ENCODE data around the gene RAC2. TPM values are rescaled to one million over a fixed set of nuclear protein-coding genes. Genes with fewer than 3 reads are reported as not detected.

Gene RAC2
- total RNA-seq: 107 TPM
- long read RNA-seq, transcript RAC2-201 (7 exons, 1,482 nt): major isoform, 106 of 114 reads
- long read RNA-seq, partial matches to known transcripts: 1 of 114 reads
- long read RNA-seq, other reads (novel, unspliced or antisense): 6 of 114 reads

DNA sequence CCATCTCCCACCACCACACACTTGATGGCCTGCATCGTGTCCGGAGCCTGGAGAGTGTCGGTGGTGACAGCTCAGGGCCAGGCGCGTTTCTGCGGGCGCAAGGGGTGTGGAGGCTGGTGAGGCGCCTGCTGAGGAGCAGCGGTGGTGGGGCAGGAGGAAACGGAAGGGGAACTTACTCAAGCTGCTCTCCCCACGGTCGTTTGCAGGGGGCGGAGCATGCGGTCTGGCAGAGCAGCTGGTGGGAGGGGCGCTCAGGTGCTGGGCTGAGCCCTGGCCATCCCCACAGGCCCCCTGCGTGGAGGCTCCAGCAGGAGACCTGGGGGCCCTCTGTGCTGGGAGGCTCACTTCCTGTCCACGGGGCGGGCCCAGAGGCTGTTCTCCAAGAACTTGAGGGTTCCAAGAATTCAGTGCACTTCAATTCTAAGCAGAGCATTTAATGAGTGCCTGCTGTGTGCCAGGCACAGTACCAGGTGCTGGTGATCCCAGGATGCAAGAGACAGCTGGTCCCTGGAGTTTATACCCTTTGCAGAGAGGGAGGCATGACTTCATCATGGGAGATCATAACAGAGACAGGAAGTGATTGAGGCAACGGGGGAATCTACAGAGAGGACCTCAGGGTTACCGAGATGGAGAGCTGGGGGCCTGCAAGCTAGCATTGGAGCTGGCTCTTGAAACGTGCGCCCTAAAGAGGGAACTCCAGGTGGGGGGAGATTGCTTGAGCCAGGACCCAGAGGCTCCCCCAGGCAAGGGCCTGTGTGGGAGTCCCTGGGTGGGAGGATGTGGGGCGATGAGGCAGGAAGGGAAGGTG is at the start of gene RAC2:
Gene RAC2 (minus strand): TSS at position 156 of the 808 bp plus-strand sequence. CDS start 121 bp downstream, at position 35.
- Histone ChIP-seq H3K27me3 (peaks cover 11% of the 10 kb centered on the region), H3K4me1 (peaks cover 6% of the 10 kb centered on the region), H3K27ac (peak within 1 kb of the TSS; percentile 73), H3K4me3 (peak within 1 kb of the TSS; percentile 59), H3K9me3 (no peaks in the 10 kb centered on the region), H3K36me3 (no peaks in the 10 kb centered on the region)
- TF ChIP-seq, protein P1, sequence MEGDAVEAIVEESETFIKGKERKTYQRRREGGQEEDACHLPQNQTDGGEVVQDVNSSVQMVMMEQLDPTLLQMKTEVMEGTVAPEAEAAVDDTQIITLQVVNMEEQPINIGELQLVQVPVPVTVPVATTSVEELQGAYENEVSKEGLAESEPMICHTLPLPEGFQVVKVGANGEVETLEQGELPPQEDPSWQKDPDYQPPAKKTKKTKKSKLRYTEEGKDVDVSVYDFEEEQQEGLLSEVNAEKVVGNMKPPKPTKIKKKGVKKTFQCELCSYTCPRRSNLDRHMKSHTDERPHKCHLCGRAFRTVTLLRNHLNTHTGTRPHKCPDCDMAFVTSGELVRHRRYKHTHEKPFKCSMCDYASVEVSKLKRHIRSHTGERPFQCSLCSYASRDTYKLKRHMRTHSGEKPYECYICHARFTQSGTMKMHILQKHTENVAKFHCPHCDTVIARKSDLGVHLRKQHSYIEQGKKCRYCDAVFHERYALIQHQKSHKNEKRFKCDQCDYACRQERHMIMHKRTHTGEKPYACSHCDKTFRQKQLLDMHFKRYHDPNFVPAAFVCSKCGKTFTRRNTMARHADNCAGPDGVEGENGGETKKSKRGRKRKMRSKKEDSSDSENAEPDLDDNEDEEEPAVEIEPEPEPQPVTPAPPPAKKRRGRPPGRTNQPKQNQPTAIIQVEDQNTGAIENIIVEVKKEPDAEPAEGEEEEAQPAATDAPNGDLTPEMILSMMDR (IDR thresholded peaks at IDR 0.05): no peak
- peak; percentile 83 for ATAC-seq
- intact Hi-C loops (cut with DNase I): no loop called here
- peak; percentile 91 for DNase-seq

GRCh38 chr22:37293172-37293571 is 49.1 kb upstream of the RAC2 start:
- ATAC-seq: no peak

DNA sequence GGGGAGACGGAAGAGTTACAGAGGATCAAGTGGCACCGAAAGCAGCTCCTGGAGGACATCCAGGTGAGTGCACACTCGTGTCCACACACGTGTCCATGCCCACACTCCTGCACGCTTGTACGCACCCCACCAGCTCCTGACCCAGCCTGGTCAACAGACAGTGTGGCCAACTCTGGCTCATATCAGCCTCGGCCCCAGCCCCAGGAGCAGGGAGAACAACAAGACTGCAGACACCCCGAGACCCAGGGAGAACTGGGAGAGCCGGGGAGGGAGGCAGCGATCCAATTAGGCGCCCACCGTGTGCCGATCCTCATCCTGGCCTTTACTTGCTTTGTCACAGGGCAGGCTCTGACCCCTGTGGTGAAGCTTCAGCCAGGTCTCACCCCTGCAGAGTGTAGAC is 48.6 kb upstream of the RAC2 start:
- Histone ChIP-seq H3K27me3 (no peaks in the 10 kb centered on the region), H3K36me3 (peaks cover 12% of the 10 kb centered on the region), H3K4me3 (no peak overlapping the region), H3K27ac (no peak overlapping the region), H3K9me3 (no peaks in the 10 kb centered on the region), H3K4me1 (peaks cover under 1% of the 10 kb centered on the region)
- ATAC-seq (no peak), DNase-seq (no peak)
- TF ChIP-seq, protein P1 (IDR thresholded peaks at IDR 0.05): no peak
- intact Hi-C loops (cut with DNase I): no loop called here

More at GRCh38 chr22:37293172-37293571, 49.1 kb upstream of the RAC2 start:
- Histone ChIP-seq H3K4me1 (peaks cover 4% of the 10 kb centered on the region), H3K36me3 (peaks cover 14% of the 10 kb centered on the region), H3K27ac (no peak overlapping the region), H3K4me3 (no peak overlapping the region), H3K9me3 (no peaks in the 10 kb centered on the region), H3K27me3 (no peaks in the 10 kb centered on the region)
- no peak for DNase-seq
- intact Hi-C loops (cut with DNase I): no loop called here
- TF ChIP-seq, protein P1 (IDR thresholded peaks at IDR 0.05): no peak

DNA sequence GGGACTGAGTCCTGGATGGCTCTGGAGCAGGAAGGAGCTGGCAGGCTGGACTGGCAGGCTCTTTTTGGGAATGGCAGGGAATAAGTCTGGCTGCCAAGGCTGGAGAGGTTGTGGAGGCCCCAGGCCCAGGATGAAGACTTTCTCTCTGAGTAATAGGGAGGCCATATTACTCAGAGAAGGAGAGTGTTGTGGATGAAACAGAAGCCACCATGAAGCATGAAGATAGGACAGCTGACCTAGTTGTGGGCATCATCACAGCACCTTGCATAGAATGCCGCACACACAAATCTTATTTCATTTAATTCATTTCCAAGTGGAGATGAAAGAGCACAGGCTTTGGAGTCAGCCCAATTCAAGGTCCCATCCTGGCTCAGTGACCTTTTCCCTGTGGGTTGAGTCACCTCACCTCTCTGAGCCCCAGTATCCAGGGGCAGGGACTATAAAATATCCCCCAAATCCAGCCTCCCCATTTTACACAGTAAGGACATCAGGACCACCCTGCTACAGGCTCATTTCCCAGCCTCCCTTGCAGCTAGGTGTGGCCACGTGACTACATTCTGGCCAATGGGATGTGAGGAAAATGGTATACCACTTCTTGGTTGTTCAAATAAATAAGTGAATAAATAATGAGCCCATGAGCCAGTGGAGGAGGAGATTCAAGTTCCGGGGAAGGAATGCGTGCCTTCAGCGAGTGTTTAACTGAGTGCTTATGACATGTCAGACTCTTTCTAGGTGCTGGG is 47.7 kb upstream of the RAC2 start:
- Histone ChIP-seq H3K27ac (no peak overlapping the region), H3K27me3 (no peaks in the 10 kb centered on the region), H3K4me1 (no peaks in the 10 kb centered on the region), H3K4me3 (no peak overlapping the region), H3K36me3 (peaks cover 5% of the 10 kb centered on the region), H3K9me3 (no peaks in the 10 kb centered on the region)
- TF ChIP-seq, protein P1 (IDR thresholded peaks at IDR 0.05): no peak
- intact Hi-C loops (cut with DNase I): no loop called here
- DNase-seq: no peak
- ATAC-seq: no peak

DNA sequence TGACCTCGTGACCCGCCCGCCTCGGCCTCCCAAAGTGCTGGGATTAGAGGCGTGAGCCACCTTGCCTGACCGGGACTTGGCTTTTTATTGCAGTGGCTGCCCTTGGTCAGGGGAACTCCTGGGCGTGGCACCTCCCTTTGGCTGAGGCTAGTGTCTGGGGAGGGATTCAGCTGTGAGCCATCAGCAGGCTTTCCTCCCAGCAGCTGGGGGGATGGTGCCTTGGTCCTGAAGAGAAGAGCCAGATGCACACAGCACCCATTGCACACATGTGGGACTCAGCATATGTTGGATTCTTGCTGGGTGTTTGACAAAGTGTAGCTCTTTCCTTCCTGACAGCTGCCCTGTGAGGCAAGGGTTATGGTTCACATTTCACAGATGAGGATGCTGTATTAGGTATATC is 46.7 kb upstream of the RAC2 start:
- Histone ChIP-seq H3K9me3 (no peaks in the 10 kb centered on the region), H3K27me3 (no peaks in the 10 kb centered on the region), H3K27ac (no peak overlapping the region), H3K4me1 (peaks cover 2% of the 10 kb centered on the region), H3K36me3 (peaks cover 5% of the 10 kb centered on the region), H3K4me3 (no peak overlapping the region)
- no peak for ATAC-seq
- no peak for DNase-seq
- TF ChIP-seq, protein P1 (IDR thresholded peaks at IDR 0.05): no peak
- intact Hi-C loops (cut with DNase I): no loop called here

All from upper lobe of right lung (tissue), 1 donor.